DMS 273 treated with DMSO at 0.1 percent for 48 hours (cell line): ENCODE measurements around the gene COMMD4.
"Not testable (repeated sequence)": the region's sequence is repeated elsewhere in the genome, so short reads cannot be mapped to it uniquely, and the experiment has no call there.

ENCODE experiments used
- DNase-seq: peaks from one replicate; lab custom pipeline; 2025; lab: John Stamatoyannopoulos, UW

The COMMD4 gene

GRCh38 chr15:75335705-75336355 lies at the start of gene COMMD4:
TSS of gene COMMD4 (plus strand) at chr15:75336063. CDS start at chr15:75336090, 27 bp downstream.
- DNase-seq: peak; percentile 73

- not testable (repeated sequence) for DNase-seq
These were observed 42.2 kb upstream of the COMMD4 start for GRCh38 chr15:75293660-75294059.

GRCh38 chr15:75298541-75299310 lies 37.1 kb upstream of the COMMD4 start:
- not testable (repeated sequence) for DNase-seq

- DNase-seq: not testable (repeated sequence)
These were observed 36.6 kb upstream of the COMMD4 start for GRCh38 chr15:75299311-75299688.

DNA sequence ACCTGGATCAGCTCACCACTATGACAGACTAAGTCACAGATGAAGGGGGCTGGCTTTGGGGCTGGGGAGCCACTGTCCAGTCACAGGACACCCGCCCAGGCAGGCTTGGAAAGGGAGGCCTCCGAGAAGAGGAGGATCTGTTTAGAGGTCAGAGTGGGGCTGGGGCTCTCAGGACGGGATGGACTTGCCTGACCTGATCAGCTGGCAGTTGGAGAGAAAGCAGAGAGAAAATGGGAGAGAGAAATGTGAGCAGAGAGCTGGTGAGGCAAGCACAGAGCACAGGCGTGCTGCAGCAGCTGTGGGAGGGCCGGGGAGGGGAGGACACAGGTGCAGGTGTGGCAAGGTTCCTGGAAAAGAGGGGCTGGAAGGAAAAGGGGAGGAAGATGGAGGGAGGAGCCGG lies 35.8 kb upstream of the COMMD4 start:
- not testable (repeated sequence) for DNase-seq

DNA sequence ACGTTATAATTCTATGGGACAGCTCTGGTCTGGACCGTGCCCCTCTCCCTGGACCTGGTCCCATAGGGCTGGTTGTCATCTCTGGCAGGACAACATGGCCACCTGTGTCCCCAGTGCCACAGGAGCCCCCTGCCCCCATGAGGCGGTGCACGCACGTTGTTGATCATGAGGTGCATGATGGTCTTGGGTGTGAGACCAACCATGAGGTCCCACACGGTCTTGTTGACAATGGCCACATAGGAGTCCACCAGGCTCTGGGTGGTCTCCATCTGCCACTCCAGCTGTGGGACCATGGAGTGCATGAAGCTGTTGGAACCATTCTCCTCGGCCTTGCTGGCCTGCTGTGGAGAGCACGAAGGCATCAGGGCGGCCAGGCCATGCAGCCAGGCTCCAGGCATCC lies 33.5 kb upstream of the COMMD4 start:
- no peak for DNase-seq

- DNase-seq: not testable (repeated sequence)
These were observed 33.1 kb upstream of the COMMD4 start for GRCh38 chr15:75302753-75303152.

DNA sequence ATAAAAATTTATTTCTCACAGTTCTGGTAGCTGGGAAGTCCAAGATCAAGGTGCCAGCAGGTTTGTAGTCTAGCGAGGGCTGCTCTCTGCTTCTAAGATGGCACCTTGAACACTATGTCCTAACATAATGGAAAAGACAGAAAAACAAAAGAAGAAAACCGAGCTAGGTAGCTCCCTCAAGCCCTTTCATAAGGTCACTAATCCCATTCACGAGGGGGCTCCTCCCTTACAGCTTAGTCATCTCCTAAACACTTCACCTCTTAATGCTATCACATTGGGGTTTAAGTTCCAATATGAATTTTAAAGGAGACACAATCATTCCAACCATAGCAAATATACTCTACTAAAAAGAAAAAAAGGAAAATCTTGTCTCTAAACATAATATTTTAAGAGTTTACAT lies 29.7 kb upstream of the COMMD4 start:
- no peak for DNase-seq

DNA sequence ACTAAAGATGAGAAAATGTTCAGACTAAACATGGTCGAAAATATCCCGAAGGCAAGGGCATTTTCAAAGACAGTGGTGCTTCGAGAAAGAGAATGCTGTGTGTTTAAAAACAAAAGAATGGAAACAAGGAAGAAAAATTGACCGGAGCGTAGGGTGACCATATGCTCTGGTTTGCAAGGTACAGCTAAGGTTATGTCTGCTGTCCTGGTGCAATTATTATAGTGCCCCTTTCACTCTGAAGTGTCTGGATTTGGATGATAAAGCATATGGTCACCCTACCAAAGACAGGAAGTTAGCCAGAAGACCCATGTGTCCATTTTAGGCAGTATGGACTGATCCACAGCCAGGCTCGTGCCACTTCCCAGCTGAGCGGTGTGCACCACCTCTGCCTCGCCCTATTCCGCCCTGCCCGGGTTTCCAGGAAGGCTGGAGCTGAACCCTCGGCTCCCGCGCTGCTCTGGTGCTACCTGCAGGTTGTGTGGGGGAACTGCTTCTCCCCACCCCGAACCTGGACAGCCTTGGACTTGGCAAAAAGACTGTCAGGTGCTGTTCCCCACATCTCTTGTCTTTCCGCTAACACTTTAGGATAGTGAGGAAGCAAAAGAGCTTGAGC lies 28.0 kb upstream of the COMMD4 start:
- peak; percentile 9 for DNase-seq

DNA sequence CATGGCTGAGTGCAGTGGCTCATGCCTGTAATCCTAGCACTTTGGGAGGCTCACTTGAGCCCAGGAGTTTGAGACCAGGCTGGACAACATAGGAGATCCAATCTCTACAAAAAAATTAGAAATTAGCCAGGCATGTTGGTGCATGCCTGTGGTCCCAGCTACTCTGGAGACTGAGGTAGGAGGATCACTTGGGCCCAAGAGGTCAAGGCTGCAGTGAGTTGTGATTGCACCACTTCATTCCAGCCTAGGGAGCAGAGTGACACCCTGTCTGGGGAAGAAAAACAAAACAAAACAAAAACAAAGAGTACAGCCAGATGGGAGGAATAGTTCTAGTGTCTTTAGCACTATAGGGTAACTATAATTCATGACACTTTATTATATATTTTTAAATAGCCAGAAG lies 26.2 kb upstream of the COMMD4 start:
- DNase-seq: no peak

DNA sequence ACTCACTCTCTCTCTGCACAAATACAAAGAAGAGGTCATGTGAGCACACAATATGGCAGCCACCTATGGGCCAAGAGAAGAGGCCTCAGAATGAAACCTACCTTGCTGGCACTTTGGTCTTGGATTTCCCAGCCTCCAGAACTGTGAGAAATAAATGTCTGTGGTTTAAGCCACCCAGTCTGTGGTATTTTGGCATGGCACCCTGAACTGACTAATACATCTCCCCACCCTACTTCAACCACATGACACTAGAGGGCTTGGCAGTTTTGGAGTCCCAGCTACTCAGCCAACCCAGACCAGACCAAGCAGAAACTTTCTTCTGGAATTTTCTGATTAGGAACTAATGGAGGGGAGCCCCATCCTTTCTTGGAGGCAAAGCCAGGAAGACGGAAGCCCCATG lies 23.3 kb upstream of the COMMD4 start:
- DNase-seq: not testable (repeated sequence)

GRCh38 chr15:75313116-75313845 lies 22.6 kb upstream of the COMMD4 start:
- no peak for DNase-seq

DNA sequence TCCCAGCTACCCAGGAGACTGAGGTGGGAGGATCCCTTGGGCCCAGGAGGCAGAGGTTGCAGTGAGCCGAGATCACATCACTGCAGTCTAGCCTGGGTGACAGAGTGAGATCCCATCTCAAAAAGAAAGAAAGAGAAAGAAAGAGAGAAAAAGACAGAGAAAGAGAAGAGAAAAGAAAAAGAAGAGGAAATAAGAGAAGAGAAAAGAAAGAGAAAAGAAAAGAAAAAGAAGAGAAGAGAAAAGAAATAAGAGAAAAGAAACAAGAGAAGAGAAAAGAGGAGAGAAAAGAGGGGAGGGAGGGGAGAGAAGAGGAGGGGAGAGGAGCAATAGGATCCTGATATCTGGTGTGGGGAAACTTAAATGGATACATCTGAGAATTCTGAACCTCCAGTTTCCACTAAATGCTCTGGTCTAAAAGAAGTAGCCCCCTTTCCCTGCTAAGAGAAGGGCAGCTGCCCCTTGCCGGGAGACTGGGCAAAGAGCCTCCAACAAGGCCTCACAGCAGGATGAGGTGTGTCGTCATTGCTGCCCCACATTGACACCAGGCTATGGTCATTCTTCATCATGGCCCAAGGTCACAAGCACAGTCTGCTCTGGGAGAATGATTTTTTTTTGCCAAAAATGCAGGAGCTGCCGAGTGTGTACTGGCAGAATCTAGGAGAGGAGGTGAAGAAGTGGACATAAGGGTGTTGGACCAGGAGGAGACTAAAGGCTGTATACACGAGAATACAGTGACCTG lies 21.1 kb upstream of the COMMD4 start:
- no peak for DNase-seq

DNA sequence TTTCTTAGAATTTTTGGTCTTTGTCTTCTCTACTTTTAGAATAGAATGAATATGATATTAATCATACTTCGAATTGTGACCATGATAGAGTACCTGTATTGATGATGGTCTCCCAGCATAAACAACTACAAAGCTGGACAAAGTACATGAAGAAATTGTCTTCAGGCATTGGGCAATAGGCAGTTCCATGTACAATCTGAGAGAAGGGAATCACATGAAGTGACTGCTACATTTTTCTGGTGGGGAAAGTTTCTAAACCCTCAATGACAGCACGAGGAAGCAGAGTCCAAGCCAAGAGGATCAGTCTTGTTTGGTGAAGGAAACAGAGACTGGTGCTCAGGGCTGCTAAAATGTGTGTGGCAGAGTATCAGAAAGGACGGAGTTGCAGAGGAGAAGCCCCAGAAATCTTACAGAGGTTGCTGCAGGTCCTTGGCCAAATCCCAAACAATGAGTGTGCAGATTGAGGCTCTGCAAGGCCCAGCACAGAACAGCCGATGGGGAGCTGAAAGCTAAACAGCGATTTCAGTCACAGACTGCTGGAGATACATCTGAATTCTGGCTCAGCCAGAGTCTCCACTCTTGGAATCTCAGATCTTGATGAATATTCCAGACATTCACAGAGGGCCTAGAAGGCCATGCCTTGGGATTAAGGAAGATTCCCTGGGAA lies 16.5 kb upstream of the COMMD4 start:
- not testable (repeated sequence) for DNase-seq

DNA sequence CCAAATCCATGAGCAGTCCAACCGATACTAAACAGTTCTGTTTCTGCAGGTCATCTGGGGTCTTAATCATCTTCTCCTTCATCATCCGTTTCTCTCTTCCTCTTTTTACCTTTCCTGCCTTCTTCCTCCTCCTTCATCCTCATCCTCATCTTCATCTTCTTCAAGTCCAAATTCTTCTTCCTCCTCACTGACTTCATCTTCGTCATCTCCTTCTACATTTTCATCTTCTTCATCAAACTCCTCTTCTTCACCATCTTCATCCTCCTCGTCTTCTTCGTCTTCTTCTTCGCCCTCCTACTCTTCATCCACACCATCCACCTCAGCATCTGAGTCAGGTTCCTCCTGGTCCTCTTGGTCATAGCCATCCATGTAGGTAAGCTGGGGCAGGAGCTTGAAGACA lies 14.2 kb upstream of the COMMD4 start:
- DNase-seq: no peak

DNA sequence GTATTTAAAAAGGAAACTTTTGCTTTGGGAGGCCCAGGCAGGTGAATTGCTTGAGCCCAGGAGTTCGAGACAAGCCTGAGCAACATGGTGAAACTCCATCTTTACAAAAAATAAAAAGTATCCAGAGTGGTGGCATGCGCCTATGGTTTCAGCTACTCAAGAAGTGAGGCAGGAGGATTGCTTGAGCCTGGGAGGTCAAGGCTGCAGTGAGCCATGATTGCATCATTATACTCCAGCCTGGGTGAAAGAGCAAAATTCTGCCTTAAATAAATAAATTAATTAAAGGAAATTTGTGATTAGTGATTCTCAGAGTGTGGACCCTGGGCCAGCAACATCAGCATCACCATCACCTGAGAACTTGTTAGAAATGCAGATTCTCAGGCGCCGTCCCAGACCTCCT lies 9.9 kb upstream of the COMMD4 start:
- no peak for DNase-seq

GRCh38 chr15:75327005-75327404 lies 8.9 kb upstream of the COMMD4 start:
- no peak for DNase-seq

GRCh38 chr15:75327491-75327890 lies 8.4 kb upstream of the COMMD4 start:
- no peak for DNase-seq

DNA sequence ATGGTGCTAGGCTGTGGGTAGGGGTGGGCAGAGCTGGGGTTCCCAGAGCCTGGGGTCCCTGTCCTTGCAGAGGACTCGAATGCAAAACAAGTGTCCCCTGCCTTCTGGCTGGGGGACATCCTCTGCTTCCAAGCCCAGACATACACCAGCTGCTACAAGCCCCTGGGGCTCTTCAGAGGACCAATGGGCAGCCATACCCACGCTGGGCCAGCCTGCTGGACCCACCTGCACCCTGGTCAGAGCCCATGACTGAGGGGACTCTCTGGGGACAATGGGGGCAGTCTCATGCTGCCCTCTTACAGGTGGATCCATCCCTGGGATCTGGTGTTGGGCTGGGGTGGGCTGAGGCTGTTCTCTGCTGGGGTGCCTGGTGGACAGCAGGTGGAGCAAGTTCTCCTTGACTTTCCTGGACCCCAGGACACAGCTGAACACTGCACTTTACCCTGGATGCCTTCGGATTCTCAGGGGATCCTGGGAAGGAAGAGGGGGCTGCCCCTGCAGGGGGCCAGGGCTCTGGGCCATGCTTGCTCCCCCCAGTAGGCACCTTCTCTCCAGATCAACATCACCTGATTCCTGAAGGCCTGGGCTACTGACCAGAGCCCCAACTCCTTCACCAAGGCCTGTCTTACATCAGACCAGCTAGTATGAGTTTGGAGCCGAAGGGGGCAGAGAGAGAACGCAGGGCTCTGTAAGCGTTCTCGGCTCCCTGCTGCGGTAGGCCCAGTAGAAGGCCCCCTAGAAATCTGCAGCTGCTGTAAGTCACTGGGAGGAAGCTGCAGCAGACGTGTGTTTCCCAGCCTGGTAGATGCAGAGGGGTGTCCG lies 7.2 kb upstream of the COMMD4 start:
- no peak for DNase-seq

GRCh38 chr15:75329571-75329970 lies 6.3 kb upstream of the COMMD4 start:
- no peak for DNase-seq
